ENCODE results near the gene WASF3.

The WASF3 gene

DNA sequence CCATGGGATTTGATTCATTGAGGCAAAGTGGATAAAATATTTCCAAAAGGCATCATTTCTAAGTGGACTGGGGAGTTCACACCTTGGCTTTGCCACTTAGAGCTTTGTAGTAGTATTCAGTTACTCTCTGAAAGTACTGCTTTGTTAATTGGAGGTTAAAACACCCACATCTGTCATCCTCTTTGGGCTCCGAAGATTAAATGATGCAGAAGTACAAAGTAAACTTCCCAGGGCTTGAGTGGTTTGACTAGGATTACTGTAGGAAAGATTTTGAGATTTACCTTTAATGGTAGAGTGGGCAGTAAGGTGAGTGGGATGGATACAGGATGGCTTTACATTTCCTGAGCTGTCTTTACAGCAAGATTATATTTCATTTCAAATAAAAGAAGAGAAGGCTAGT is 42.4 kb downstream of the WASF3 start:
- TF ChIP-seq CTCF (conservative IDR thresholded peaks at IDR 0.05) (no peak), ZFX (IDR thresholded peaks at IDR 0.05) (no peak)
- no peak overlapping the region for H3K27ac ChIP-seq

- no peak overlapping the region for H3K27ac ChIP-seq
- TF ChIP-seq CTCF (conservative IDR thresholded peaks at IDR 0.05) (no peak), ZFX (IDR thresholded peaks at IDR 0.05) (no peak)
Observed at GRCh38 chr13:26600343-26600742, 42.9 kb downstream of the WASF3 start.

- no peak for TF ChIP-seq ZFX (IDR thresholded peaks at IDR 0.05)
- TF ChIP-seq CTCF (conservative IDR thresholded peaks at IDR 0.05): peak; percentile 57
- H3K27ac ChIP-seq: no peak overlapping the region
Observed at GRCh38 chr13:26601669-26602068, 44.2 kb downstream of the WASF3 start.

DNA sequence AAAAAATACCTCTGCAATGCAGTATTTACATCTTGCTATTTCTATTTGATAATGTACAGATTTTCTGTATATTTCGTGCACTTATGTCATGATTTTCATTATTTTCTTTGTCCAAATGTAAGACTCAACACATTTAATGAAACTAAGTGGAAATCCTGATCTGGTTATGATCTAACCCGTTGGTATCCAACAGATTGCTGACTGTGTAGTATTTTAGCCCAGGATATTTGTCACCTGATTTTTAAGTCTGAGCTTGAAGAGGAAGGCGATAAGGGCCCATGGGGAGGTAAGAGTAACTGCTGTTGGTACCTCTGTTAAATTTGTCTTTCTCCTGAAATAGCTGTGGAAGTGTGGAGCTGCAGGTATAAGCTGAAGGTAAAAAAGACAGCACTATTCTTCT is 45.3 kb downstream of the WASF3 start:
- TF ChIP-seq CTCF (conservative IDR thresholded peaks at IDR 0.05) (no peak), ZFX (IDR thresholded peaks at IDR 0.05) (no peak)
- H3K27ac ChIP-seq: no peak overlapping the region

GRCh38 chr13:26604784-26605545 is 47.5 kb downstream of the WASF3 start:
- H3K27ac ChIP-seq: no peak overlapping the region
- TF ChIP-seq ZFX (IDR thresholded peaks at IDR 0.05): no peak
- TF ChIP-seq CTCF (conservative IDR thresholded peaks at IDR 0.05): no peak

- TF ChIP-seq CTCF (conservative IDR thresholded peaks at IDR 0.05) (peak; percentile 25; the same call in 1 of the 2 replicates), ZFX (IDR thresholded peaks at IDR 0.05) (no peak)
Observed at GRCh38 chr13:26605845-26606244, 48.4 kb downstream of the WASF3 start.

DNA sequence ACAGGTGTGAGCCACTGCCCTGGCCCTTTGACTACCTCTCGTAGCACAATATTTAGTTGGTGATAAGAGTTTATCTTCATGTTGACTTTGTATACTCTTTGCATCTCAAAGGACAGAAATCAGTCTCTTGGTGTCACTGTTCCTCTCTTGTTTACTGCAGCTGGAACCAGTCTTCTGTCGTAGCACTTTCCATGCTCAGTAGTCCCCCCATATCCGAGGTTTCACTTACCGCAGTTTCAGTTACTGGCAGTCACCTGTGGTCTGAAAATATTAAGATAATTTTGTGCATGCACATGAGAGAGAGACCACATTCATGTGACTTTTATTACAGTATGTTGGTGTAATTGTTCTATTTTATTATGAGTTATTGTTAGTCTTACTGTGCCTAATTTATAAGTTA is 49.1 kb downstream of the WASF3 start:
- H3K27ac ChIP-seq: no peak overlapping the region
- TF ChIP-seq CTCF (conservative IDR thresholded peaks at IDR 0.05) (no peak), ZFX (IDR thresholded peaks at IDR 0.05) (no peak)

More at GRCh38 chr13:26605845-26606244, 48.4 kb downstream of the WASF3 start:
- H3K27ac ChIP-seq: no peak overlapping the region
